Measurements from ENCODE around the gene DPP6.

GRCh38 chr7:154684666-154685563 lies 632.7 kb downstream of the DPP6 start:
- TF ChIP-seq CTCF (IDR thresholded peaks at IDR 0.05), result no peak
- no peak for TF ChIP-seq POLR2A (IDR thresholded peaks at IDR 0.05)
